Body of pancreas (tissue), 4 donors: ENCODE measurements around the gene ENDOD1.

ENCODE experiments used
- POLR2A ChIP-seq, 3 donors: fragments of 450-650 bp; IDR thresholded peaks; one replicate each; pipeline ENCODE4 v1.6.1; 2016; ENCODE audit warnings: antibody characterized with exemption in 3 of 3, mild to moderate bottlenecking in 2 of 3
- TF ChIP-seq, protein P1 (sequence below), 7 experiments: fragments of 450-650 bp in 4 of 7; fragments of 200-600 bp in 3 of 7; sonication (generic) in 3 of 7; IDR thresholded peaks; one replicate each; pipeline ENCODE4 v1.5.1; 2016 to 2019; ENCODE audit warnings: antibody characterized with exemption in 7 of 7

DNA sequence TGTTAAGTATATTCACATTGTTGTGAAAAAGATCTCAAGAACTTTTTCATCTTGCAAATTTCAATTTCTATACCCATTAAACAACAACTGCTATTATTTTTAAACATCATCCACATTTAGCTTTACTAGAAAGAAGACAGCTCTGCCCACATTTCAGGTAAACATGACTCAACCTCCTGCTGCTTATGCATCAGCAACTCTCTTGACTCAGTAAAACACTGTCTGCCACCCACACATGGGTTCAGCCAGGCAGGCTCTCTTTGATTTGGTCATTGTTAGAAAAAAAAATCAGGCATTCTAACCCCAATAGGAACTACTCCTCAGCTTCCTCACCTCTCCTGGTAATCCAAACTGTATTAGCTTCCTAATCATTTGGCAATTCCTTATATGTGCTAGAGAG, 5.1 kb upstream of the ENDOD1 start:
- TF ChIP-seq, protein P1, sequence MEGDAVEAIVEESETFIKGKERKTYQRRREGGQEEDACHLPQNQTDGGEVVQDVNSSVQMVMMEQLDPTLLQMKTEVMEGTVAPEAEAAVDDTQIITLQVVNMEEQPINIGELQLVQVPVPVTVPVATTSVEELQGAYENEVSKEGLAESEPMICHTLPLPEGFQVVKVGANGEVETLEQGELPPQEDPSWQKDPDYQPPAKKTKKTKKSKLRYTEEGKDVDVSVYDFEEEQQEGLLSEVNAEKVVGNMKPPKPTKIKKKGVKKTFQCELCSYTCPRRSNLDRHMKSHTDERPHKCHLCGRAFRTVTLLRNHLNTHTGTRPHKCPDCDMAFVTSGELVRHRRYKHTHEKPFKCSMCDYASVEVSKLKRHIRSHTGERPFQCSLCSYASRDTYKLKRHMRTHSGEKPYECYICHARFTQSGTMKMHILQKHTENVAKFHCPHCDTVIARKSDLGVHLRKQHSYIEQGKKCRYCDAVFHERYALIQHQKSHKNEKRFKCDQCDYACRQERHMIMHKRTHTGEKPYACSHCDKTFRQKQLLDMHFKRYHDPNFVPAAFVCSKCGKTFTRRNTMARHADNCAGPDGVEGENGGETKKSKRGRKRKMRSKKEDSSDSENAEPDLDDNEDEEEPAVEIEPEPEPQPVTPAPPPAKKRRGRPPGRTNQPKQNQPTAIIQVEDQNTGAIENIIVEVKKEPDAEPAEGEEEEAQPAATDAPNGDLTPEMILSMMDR (IDR thresholded peaks at IDR 0.05) = no peak
- TF ChIP-seq POLR2A (IDR thresholded peaks at IDR 0.05) = no peak
